Cerebellar cortex (tissue), 1 donor: Measurements from ENCODE around the gene TAOK1.
A peak's percentile ranks its signal among the peaks of the same experiment; 100 is the strongest.
"Not testable (repeated sequence)": the region's sequence is repeated elsewhere in the genome, so short reads cannot be mapped to it uniquely, and the experiment has no call there.

Experiments used
- DNase-seq: peaks from one replicate; pipeline ENCODE4 v3.0.0-alpha.2; 2015; ENCODE audit warnings: low spot score

Gene TAOK1

GRCh38 chr17:29389982-29390850, at the start of gene TAOK1:
TSS of gene TAOK1 (plus strand) at chr17:29390363. CDS start at chr17:29451549, 61,186 bp downstream.
- DNase-seq: peak; percentile 98

GRCh38 chr17:29341726-29342125, 48.4 kb upstream of the TAOK1 start:
- no peak for DNase-seq

GRCh38 chr17:29342158-29342765, 47.9 kb upstream of the TAOK1 start:
- no peak for DNase-seq

- no peak for DNase-seq
These were observed 45.8 kb upstream of the TAOK1 start for GRCh38 chr17:29344201-29344856.

- no peak for DNase-seq
These were observed 45.1 kb upstream of the TAOK1 start for GRCh38 chr17:29345066-29345465.

GRCh38 chr17:29345470-29345869, 44.7 kb upstream of the TAOK1 start:
- DNase-seq: not testable (repeated sequence)

GRCh38 chr17:29346462-29346861, 43.7 kb upstream of the TAOK1 start:
- no peak for DNase-seq

- DNase-seq: no peak
These were observed 42.1 kb upstream of the TAOK1 start for GRCh38 chr17:29347831-29348629.

- DNase-seq: no peak
These were observed 40.8 kb upstream of the TAOK1 start for GRCh38 chr17:29349409-29349808.

GRCh38 chr17:29352146-29352545, 38.0 kb upstream of the TAOK1 start:
- DNase-seq: no peak

GRCh38 chr17:29357232-29357631, 32.9 kb upstream of the TAOK1 start:
- no peak for DNase-seq

- DNase-seq: no peak
These were observed 32.3 kb upstream of the TAOK1 start for GRCh38 chr17:29357821-29358232.

- DNase-seq: no peak
These were observed 31.7 kb upstream of the TAOK1 start for GRCh38 chr17:29358416-29358815.

- no peak for DNase-seq
These were observed 30.4 kb upstream of the TAOK1 start for GRCh38 chr17:29359777-29360176.

GRCh38 chr17:29363716-29364115, 26.4 kb upstream of the TAOK1 start:
- DNase-seq: no peak

GRCh38 chr17:29364691-29365090, 25.5 kb upstream of the TAOK1 start:
- no peak for DNase-seq

- no peak for DNase-seq
These were observed 22.0 kb upstream of the TAOK1 start for GRCh38 chr17:29368161-29368560.

GRCh38 chr17:29368926-29369325, 21.2 kb upstream of the TAOK1 start:
- no peak for DNase-seq

GRCh38 chr17:29369831-29370735, 20.1 kb upstream of the TAOK1 start:
- DNase-seq: peak; percentile 88

GRCh38 chr17:29376667-29377270, 13.4 kb upstream of the TAOK1 start:
- peak; percentile 51 for DNase-seq

GRCh38 chr17:29378500-29378899, 11.7 kb upstream of the TAOK1 start:
- DNase-seq: no peak
